ENCODE results near the gene DOCK4.

DOCK4 gene

DNA sequence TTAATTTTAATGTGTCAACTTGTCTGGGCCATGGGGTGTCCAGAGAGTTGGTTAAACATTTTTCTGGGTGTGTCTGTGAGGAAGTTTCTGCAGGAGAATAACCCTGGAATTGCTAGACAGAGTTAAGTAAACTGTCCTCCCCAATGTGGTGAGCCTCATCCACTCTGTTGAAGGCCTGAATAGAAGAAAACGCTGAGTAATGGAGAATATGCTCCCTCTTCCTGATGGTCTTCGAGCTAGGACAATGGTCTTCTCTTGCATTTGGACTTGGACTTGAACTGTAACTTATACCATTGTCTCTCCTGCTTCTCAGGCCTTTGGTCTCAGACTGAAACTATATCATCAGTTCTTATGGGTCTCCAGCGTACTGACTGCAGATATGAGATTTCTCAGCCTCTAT is 347.9 kb downstream of the DOCK4 start:
- TF ChIP-seq, protein P1, sequence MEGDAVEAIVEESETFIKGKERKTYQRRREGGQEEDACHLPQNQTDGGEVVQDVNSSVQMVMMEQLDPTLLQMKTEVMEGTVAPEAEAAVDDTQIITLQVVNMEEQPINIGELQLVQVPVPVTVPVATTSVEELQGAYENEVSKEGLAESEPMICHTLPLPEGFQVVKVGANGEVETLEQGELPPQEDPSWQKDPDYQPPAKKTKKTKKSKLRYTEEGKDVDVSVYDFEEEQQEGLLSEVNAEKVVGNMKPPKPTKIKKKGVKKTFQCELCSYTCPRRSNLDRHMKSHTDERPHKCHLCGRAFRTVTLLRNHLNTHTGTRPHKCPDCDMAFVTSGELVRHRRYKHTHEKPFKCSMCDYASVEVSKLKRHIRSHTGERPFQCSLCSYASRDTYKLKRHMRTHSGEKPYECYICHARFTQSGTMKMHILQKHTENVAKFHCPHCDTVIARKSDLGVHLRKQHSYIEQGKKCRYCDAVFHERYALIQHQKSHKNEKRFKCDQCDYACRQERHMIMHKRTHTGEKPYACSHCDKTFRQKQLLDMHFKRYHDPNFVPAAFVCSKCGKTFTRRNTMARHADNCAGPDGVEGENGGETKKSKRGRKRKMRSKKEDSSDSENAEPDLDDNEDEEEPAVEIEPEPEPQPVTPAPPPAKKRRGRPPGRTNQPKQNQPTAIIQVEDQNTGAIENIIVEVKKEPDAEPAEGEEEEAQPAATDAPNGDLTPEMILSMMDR (IDR thresholded peaks at IDR 0.05; ENCODE audit: insufficient read depth, low read length) = no peak
- TF ChIP-seq SPI1 (IDR thresholded peaks at IDR 0.05; ENCODE audit: borderline replicate concordance, low read depth) (no peak), POLR2AphosphoS5 (IDR thresholded peaks at IDR 0.05; ENCODE audit: low read depth) (no peak), GABPA (IDR thresholded peaks at IDR 0.05; ENCODE audit: low read depth) (no peak)
- TF ChIP-seq, protein P2, sequence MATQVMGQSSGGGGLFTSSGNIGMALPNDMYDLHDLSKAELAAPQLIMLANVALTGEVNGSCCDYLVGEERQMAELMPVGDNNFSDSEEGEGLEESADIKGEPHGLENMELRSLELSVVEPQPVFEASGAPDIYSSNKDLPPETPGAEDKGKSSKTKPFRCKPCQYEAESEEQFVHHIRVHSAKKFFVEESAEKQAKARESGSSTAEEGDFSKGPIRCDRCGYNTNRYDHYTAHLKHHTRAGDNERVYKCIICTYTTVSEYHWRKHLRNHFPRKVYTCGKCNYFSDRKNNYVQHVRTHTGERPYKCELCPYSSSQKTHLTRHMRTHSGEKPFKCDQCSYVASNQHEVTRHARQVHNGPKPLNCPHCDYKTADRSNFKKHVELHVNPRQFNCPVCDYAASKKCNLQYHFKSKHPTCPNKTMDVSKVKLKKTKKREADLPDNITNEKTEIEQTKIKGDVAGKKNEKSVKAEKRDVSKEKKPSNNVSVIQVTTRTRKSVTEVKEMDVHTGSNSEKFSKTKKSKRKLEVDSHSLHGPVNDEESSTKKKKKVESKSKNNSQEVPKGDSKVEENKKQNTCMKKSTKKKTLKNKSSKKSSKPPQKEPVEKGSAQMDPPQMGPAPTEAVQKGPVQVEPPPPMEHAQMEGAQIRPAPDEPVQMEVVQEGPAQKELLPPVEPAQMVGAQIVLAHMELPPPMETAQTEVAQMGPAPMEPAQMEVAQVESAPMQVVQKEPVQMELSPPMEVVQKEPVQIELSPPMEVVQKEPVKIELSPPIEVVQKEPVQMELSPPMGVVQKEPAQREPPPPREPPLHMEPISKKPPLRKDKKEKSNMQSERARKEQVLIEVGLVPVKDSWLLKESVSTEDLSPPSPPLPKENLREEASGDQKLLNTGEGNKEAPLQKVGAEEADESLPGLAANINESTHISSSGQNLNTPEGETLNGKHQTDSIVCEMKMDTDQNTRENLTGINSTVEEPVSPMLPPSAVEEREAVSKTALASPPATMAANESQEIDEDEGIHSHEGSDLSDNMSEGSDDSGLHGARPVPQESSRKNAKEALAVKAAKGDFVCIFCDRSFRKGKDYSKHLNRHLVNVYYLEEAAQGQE (IDR thresholded peaks at IDR 0.05; ENCODE audit: insufficient replicate concordance, low read depth) = no peak
- H3K27ac ChIP-seq (replicated peaks) = no peak overlapping the region
- no peak overlapping the region for H3K4me3 ChIP-seq (replicated peaks; ENCODE audit: insufficient read depth, low read length)
- DNase-seq (ENCODE audit: low read depth in 1 of 2, low spot score in 1 of 2) = no peak
- H3K27me3 ChIP-seq (ENCODE audit: insufficient read depth, poor library complexity, severe bottlenecking) = no peaks in the 10 kb centered on the region

DNA sequence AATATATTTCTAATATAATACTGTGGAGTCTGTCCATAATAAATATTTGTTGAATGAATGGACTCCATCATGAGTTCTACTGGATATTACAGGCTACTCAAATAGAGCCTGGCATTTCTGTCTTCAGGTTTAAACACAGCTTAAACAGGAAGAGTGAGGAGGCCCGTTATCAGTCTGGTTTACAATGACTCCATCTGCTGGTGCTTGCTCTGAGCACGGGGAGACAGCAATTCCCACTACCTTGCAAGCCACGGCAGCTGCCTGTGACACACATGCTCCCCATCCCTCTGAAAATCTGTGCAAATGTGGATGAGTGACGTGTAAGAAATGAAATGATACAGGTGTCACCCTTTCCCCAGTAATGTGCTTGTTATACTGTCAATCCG is 350.4 kb downstream of the DOCK4 start:
- TF ChIP-seq, protein P1 (IDR thresholded peaks at IDR 0.05; ENCODE audit: insufficient read depth, low read length) = no peak
- TF ChIP-seq, protein P2 (IDR thresholded peaks at IDR 0.05; ENCODE audit: insufficient replicate concordance, low read depth) = no peak
- no peak for TF ChIP-seq POLR2AphosphoS5 (IDR thresholded peaks at IDR 0.05; ENCODE audit: low read depth)
- no peak overlapping the region for H3K4me3 ChIP-seq (replicated peaks; ENCODE audit: insufficient read depth, low read length)
- no peaks in the 10 kb centered on the region for H3K27me3 ChIP-seq (ENCODE audit: insufficient read depth, poor library complexity, severe bottlenecking)
- no peak overlapping the region for H3K27ac ChIP-seq (replicated peaks)
- no peak for DNase-seq (ENCODE audit: low read depth in 1 of 2, low spot score in 1 of 2)

DNA sequence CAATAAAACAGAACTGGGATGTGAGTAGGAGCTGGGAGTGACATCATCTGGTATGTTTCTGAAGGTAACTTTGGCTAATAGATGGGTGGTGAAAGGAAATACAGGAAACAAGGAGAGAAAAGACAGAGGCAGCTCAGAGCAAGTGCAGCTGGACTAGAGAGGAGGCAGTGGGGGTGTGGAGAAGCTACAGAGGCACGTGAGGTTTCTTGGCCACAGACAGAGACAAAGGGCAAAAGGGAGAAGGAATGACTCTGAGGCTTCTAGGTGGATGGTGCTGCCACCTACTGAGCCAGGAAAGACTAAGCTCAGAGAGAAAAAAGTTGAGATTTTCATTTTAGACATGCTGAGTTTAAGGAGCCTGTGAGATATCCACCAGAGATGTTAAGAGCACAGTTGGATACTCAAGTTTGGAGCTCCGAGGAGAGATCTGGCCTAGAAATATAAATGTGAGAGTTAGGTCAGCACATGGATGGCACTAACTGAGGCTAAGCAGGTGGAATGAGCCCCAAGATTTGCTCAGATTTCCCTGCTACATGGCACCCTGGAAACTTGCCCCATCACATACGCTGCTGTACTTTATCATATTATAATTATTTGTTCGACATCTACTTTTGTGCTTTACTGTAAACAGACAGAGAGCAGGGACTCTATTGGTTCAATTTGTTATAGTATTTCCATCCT is 350.9 kb downstream of the DOCK4 start:
- H3K27ac ChIP-seq (replicated peaks) = no peak overlapping the region
- DNase-seq (ENCODE audit: low read depth in 1 of 2, low spot score in 1 of 2) = peak; percentile 11 to 63

More for the DNA sequence above, 350.9 kb downstream of the DOCK4 start:
- TF ChIP-seq SPI1 (IDR thresholded peaks at IDR 0.05; ENCODE audit: borderline replicate concordance, low read depth) (no peak), GABPA (IDR thresholded peaks at IDR 0.05; ENCODE audit: low read depth) (no peak), POLR2AphosphoS5 (IDR thresholded peaks at IDR 0.05; ENCODE audit: low read depth) (no peak)
- TF ChIP-seq, protein P1 (IDR thresholded peaks at IDR 0.05; ENCODE audit: insufficient read depth, low read length) = peak; percentile 25
- TF ChIP-seq, protein P2 (IDR thresholded peaks at IDR 0.05; ENCODE audit: insufficient replicate concordance, low read depth) = no peak
- no peaks in the 10 kb centered on the region for H3K27me3 ChIP-seq (ENCODE audit: insufficient read depth, poor library complexity, severe bottlenecking)
- no peak overlapping the region for H3K4me3 ChIP-seq (replicated peaks; ENCODE audit: insufficient read depth, low read length)
